Liver (tissue), 9 donors: ENCODE data around the gene DIAPH2. TPM values are rescaled to one million over a fixed set of nuclear protein-coding genes. Genes with fewer than 3 reads are reported as not detected.

Source experiments
- DNase-seq: peaks from one replicate; pipeline ENCODE4 v3.0.0-alpha.2; 2017; ENCODE audit warnings: low spot score
- H3K27ac ChIP-seq, 2 donors: one replicate each; pipeline ENCODE4 v1.7.0; 2013; ENCODE audit warnings: inconsistent platforms in 2 of 2, low read length in 2 of 2, control low read depth in 1 of 2, low read depth in 1 of 2, mild to moderate bottlenecking in 1 of 2
- H3K27me3 ChIP-seq, 4 donors: one replicate each; pipeline versions ENCODE4 v1.6.1 to v1.7.0; 2013; ENCODE audit warnings: low read length in 3 of 4, inconsistent platforms in 1 of 4, mild to moderate bottlenecking in 1 of 4, moderate library complexity in 1 of 4; ENCODE audit not compliant: control insufficient read depth in 4 of 4, insufficient read depth in 4 of 4
- H3K36me3 ChIP-seq, 4 donors: one replicate each; pipeline versions ENCODE4 v1.6.1 to v1.7.0; 2013; ENCODE audit warnings: low read length in 3 of 4, mild to moderate bottlenecking in 3 of 4, low read depth in 1 of 4, moderate library complexity in 1 of 4; ENCODE audit not compliant: control insufficient read depth in 4 of 4, insufficient read depth in 3 of 4
- H3K4me1 ChIP-seq, 4 donors: one replicate each; pipeline versions ENCODE4 v1.6.1 to v1.7.0; 2013; ENCODE audit warnings: low read length in 3 of 4, mild to moderate bottlenecking in 3 of 4, moderate library complexity in 1 of 4; ENCODE audit not compliant: control insufficient read depth in 4 of 4, insufficient read depth in 4 of 4
- H3K4me3 ChIP-seq, 3 donors: one replicate each; pipeline versions ENCODE4 v1.6.1 to v1.7.0; 2013; ENCODE audit warnings: low read length in 3 of 3, control low read depth in 1 of 3, low read depth in 1 of 3, mild to moderate bottlenecking in 1 of 3
- H3K9ac ChIP-seq, 2 donors: one replicate each; pipeline ENCODE4 v1.7.0; 2013; ENCODE audit warnings: low read length in 2 of 2, mild to moderate bottlenecking in 2 of 2, moderate library complexity in 2 of 2, control low read depth in 1 of 2, low read depth in 1 of 2
- H3K9me3 ChIP-seq, 4 donors: one replicate each; pipeline versions ENCODE4 v1.6.1 to v1.7.0; 2013; ENCODE audit warnings: low read length in 3 of 4; ENCODE audit not compliant: control insufficient read depth in 4 of 4
- EGR1 ChIP-seq, 2 donors: IDR thresholded peaks; 2 replicates each; pipeline ENCODE4 v1.6.1; 2016 to 2018; ENCODE audit warnings: antibody characterized with exemption in 2 of 2, low read depth in 2 of 2
- FOXA1 ChIP-seq: IDR thresholded peaks from 2 replicates; pipeline ENCODE4 v1.6.1; 2016; ENCODE audit warnings: antibody characterized with exemption
- FOXA2 ChIP-seq: IDR thresholded peaks from 2 replicates; pipeline ENCODE4 v1.6.1; 2016; ENCODE audit warnings: antibody characterized with exemption
- GABPA ChIP-seq, 2 donors: IDR thresholded peaks in 1 of 2; conservative IDR thresholded peaks in 1 of 2; 2 replicates each; pipeline ENCODE4 v1.6.1; 2016; ENCODE audit warnings: antibody characterized with exemption in 2 of 2, mild to moderate bottlenecking in 1 of 2, moderate library complexity in 1 of 2
- HNF4A ChIP-seq, 2 donors: conservative IDR thresholded peaks; 2 replicates each; pipeline ENCODE4 v1.6.1; 2016; ENCODE audit warnings: antibody characterized with exemption in 2 of 2, mild to moderate bottlenecking in 2 of 2
- HNF4G ChIP-seq: IDR thresholded peaks from 2 replicates; pipeline ENCODE4 v1.6.1; 2016; ENCODE audit warnings: antibody characterized with exemption
- JUND ChIP-seq, 2 donors: IDR thresholded peaks; 2 replicates each; pipeline ENCODE4 v1.6.1; 2016; ENCODE audit warnings: antibody characterized with exemption in 2 of 2
- NR2F2 ChIP-seq: IDR thresholded peaks from 2 replicates; pipeline ENCODE4 v1.6.1; 2016; ENCODE audit warnings: antibody characterized with exemption
- RAD21 ChIP-seq, 2 donors: IDR thresholded peaks; 2 replicates each; pipeline ENCODE4 v1.6.1; 2016; ENCODE audit warnings: antibody characterized with exemption in 2 of 2, mild to moderate bottlenecking in 2 of 2
- RXRA ChIP-seq, 2 donors: IDR thresholded peaks; 2 replicates each; pipeline ENCODE4 v1.6.1; 2017 to 2018; ENCODE audit warnings: antibody characterized with exemption in 2 of 2, mild to moderate bottlenecking in 1 of 2
- SP1 ChIP-seq: IDR thresholded peaks from 2 replicates; pipeline ENCODE4 v1.6.1; 2018; ENCODE audit warnings: antibody characterized with exemption, mild to moderate bottlenecking
- TAF1 ChIP-seq: conservative IDR thresholded peaks from 2 replicates; pipeline ENCODE4 v1.6.1; 2016; ENCODE audit warnings: antibody characterized with exemption, mild to moderate bottlenecking
- YY1 ChIP-seq: IDR thresholded peaks from 2 replicates; pipeline ENCODE4 v1.6.1; 2016; ENCODE audit warnings: antibody characterized with exemption, mild to moderate bottlenecking
- WGBS: extraction: QIAGEN DNeasy Blood & Tissue Kit; methylation state at CpG from one replicate; pipeline ENCODE4 v1.1.7; 2013; 5-methylcytosine and 5-hydroxymethylcytosine counted together
- polyA plus RNA-seq, 2 donors: library from polyadenylated mRNA; stranded (reverse) in 1 of 2; unstranded in 1 of 2; fragments of 200-250 nt in 1 of 2; fragments of >200 nt in 1 of 2; fragmentation: Nextera tagmentation in 1 of 2; extraction: Ambion mirVana in 1 of 2; gene quantifications; one replicate each; pipeline versions ENCODE4 v1.2.1 to v1.2.3, GENCODE V29; 2013 to 2015
- total RNA-seq, 2 donors: library from RNA; depleted of rRNA; stranded (reverse); fragments of >200 nt; gene quantifications; one replicate each; pipeline ENCODE4 v1.2.3, GENCODE V29; 2014
- TF ChIP-seq, protein P1 (sequence below): fragments of 150-350 bp; IDR thresholded peaks from 2 replicates; pipeline ENCODE4 v1.5.1; 2017; ENCODE audit warnings: improper control_type of control experiment, low read depth, low read length; ENCODE audit not compliant: missing input control
- TF ChIP-seq, protein P2 (sequence below): IDR thresholded peaks from 2 replicates; pipeline ENCODE4 v1.6.1; 2016; ENCODE audit warnings: antibody characterized with exemption
- TF ChIP-seq, protein P3 (sequence below): IDR thresholded peaks from 2 replicates; pipeline ENCODE4 v1.6.1; 2016; ENCODE audit warnings: antibody characterized with exemption
- TF ChIP-seq, protein P4 (sequence below): IDR thresholded peaks from 2 replicates; pipeline ENCODE4 v1.6.1; 2016; ENCODE audit warnings: antibody characterized with exemption
- TF ChIP-seq, protein P5 (sequence below): IDR thresholded peaks from 2 replicates; pipeline ENCODE4 v1.6.1; 2016; ENCODE audit warnings: antibody characterized with exemption, mild to moderate bottlenecking
- donor health status: healthy.
- donor health status: healthy.
- donor health status: healthy.
- donor health status: healthy.
- donor health status: healthy.

DIAPH2 gene
- total and polyA plus RNA-seq, 4 donors: 2.7 to 16.6 (median 5.3) TPM

DNA sequence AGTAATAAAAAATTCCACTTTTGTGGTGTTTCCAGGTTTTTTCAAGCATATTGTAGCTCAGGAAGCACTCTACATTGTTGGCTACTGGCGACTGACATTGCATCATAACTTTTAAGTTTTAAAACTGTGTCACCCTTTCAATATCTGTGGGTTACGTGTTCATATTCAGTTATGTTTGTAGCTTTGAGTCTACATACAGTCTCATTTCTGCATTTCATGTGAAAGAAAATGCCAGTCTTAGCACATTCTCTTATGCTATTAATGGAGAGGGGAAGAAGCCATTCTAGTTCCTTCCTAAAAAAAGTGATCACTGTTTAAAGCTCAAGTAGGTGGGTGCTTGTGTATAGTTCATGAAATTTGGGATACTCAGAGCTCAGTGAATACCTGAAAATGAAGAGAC lies 38.1 kb downstream of the DIAPH2 start:
- DNase-seq: no peak
- Histone ChIP-seq H3K9ac (no peak overlapping the region), H3K36me3 (no peaks in the 10 kb centered on the region), H3K27me3 (no peaks in the 10 kb centered on the region), H3K4me1 (peaks cover 0 to 19% (median 15%) of the 10 kb centered on the region in 4 donors), H3K27ac (no peak overlapping the region), H3K9me3 (peaks cover 0 to 3% (median 0%) of the 10 kb centered on the region in 4 donors), H3K4me3 (no peak overlapping the region)
- TF ChIP-seq EGR1 (IDR thresholded peaks at IDR 0.05; ENCODE audit: low read depth in 2 of 2) (no peak), FOXA2 (no peak), YY1 (no peak), GABPA (IDR thresholded peaks at IDR 0.05 in 1 of 2, conservative IDR thresholded peaks at IDR 0.05 in 1 of 2) (no peak), FOXA1 (no peak), SP1 (no peak), HNF4A (conservative IDR thresholded peaks at IDR 0.05) (no peak), RXRA (IDR thresholded peaks at IDR 0.05) (no peak), JUND (IDR thresholded peaks at IDR 0.05) (no peak), RAD21 (IDR thresholded peaks at IDR 0.05) (no peak), NR2F2 (no peak), TAF1 (no peak), HNF4G (no peak)
- TF ChIP-seq, protein P1, sequence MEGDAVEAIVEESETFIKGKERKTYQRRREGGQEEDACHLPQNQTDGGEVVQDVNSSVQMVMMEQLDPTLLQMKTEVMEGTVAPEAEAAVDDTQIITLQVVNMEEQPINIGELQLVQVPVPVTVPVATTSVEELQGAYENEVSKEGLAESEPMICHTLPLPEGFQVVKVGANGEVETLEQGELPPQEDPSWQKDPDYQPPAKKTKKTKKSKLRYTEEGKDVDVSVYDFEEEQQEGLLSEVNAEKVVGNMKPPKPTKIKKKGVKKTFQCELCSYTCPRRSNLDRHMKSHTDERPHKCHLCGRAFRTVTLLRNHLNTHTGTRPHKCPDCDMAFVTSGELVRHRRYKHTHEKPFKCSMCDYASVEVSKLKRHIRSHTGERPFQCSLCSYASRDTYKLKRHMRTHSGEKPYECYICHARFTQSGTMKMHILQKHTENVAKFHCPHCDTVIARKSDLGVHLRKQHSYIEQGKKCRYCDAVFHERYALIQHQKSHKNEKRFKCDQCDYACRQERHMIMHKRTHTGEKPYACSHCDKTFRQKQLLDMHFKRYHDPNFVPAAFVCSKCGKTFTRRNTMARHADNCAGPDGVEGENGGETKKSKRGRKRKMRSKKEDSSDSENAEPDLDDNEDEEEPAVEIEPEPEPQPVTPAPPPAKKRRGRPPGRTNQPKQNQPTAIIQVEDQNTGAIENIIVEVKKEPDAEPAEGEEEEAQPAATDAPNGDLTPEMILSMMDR: no peak
- TF ChIP-seq, protein P2, sequence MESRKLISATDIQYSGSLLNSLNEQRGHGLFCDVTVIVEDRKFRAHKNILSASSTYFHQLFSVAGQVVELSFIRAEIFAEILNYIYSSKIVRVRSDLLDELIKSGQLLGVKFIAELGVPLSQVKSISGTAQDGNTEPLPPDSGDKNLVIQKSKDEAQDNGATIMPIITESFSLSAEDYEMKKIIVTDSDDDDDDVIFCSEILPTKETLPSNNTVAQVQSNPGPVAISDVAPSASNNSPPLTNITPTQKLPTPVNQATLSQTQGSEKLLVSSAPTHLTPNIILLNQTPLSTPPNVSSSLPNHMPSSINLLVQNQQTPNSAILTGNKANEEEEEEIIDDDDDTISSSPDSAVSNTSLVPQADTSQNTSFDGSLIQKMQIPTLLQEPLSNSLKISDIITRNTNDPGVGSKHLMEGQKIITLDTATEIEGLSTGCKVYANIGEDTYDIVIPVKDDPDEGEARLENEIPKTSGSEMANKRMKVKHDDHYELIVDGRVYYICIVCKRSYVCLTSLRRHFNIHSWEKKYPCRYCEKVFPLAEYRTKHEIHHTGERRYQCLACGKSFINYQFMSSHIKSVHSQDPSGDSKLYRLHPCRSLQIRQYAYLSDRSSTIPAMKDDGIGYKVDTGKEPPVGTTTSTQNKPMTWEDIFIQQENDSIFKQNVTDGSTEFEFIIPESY: no peak
- TF ChIP-seq, protein P3, sequence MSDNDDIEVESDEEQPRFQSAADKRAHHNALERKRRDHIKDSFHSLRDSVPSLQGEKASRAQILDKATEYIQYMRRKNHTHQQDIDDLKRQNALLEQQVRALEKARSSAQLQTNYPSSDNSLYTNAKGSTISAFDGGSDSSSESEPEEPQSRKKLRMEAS: no peak
- TF ChIP-seq, protein P4, sequence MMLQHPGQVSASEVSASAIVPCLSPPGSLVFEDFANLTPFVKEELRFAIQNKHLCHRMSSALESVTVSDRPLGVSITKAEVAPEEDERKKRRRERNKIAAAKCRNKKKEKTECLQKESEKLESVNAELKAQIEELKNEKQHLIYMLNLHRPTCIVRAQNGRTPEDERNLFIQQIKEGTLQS: no peak
- TF ChIP-seq, protein P5, sequence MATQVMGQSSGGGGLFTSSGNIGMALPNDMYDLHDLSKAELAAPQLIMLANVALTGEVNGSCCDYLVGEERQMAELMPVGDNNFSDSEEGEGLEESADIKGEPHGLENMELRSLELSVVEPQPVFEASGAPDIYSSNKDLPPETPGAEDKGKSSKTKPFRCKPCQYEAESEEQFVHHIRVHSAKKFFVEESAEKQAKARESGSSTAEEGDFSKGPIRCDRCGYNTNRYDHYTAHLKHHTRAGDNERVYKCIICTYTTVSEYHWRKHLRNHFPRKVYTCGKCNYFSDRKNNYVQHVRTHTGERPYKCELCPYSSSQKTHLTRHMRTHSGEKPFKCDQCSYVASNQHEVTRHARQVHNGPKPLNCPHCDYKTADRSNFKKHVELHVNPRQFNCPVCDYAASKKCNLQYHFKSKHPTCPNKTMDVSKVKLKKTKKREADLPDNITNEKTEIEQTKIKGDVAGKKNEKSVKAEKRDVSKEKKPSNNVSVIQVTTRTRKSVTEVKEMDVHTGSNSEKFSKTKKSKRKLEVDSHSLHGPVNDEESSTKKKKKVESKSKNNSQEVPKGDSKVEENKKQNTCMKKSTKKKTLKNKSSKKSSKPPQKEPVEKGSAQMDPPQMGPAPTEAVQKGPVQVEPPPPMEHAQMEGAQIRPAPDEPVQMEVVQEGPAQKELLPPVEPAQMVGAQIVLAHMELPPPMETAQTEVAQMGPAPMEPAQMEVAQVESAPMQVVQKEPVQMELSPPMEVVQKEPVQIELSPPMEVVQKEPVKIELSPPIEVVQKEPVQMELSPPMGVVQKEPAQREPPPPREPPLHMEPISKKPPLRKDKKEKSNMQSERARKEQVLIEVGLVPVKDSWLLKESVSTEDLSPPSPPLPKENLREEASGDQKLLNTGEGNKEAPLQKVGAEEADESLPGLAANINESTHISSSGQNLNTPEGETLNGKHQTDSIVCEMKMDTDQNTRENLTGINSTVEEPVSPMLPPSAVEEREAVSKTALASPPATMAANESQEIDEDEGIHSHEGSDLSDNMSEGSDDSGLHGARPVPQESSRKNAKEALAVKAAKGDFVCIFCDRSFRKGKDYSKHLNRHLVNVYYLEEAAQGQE: no peak
- WGBS: 45% methylated on average over 2 of the region's 2 CpGs
